GM18870 (cell line): ENCODE data around the gene APOD.
"Not testable (repeated sequence)": the region's sequence is repeated elsewhere in the genome, so short reads cannot be mapped to it uniquely, and the experiment has no call there.

ENCODE experiments used
- ATAC-seq: cut with Tn5 transposase; IDR thresholded peaks from one replicate; pipeline ENCODE4 v1.9.1; 2021; ENCODE audit warnings: moderate library complexity; ENCODE audit not compliant: unreplicated experiment

APOD gene

DNA sequence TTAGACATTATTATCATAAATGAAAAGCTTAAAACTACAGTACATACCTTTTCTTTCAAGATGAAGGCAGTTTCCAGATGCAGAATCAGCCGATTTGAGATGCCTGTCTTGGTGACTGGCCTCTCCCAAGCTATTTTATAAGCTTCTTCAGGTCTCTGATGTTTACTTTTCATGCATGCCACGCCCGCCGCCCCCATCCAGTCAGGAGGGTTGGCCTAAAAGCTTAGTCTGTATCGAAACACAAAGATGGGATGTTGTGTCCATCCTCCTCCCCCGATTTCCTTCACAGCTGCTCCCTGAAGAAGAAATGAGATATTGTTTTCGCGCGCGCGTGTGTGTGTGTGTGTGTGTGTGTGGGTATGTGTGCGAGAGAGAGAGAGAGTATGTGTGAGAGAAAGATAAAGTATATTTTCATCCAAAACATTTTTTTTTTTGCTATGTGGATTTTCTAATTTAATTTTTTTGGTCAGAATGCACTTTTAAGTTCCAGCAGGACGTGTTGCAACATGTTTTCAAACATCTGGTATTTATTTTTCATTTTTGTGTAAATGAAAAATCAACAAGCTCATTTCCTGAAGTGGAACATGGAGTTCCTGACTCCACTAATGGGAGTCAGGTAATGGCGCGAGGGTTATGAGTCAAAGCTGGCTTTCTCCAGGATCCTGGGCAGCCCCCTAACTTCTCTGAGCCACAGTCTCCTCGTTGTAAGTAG is at the start of gene APOD:
APOD (minus strand) TSS at position 110 of the 712 bp plus-strand sequence. CDS start 4,479 bp downstream, outside the sequence.
- ATAC-seq: no peak

DNA sequence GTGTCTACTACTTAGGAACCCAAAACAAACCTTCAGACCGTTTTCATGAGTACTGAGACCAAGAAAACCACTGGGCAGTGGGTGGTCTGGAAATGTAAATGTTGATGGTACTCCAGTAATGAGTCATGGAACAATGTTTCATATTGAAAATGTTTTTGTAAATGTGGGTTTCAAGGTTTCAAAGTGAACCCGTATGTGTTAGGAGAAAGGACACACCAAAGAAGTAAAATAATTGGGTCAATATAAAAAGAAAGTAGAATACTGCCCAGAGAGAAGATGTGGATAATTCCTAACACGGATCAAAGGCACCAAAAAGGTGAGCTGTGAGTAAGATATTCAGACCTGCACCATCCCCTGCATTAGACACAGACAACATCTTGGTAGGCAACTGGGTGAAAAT is 49.6 kb upstream of the APOD start:
- not testable (repeated sequence) for ATAC-seq

- not testable (repeated sequence) for ATAC-seq
Measured at GRCh38 chr3:195632501-195633185, 48.9 kb upstream of the APOD start.

DNA sequence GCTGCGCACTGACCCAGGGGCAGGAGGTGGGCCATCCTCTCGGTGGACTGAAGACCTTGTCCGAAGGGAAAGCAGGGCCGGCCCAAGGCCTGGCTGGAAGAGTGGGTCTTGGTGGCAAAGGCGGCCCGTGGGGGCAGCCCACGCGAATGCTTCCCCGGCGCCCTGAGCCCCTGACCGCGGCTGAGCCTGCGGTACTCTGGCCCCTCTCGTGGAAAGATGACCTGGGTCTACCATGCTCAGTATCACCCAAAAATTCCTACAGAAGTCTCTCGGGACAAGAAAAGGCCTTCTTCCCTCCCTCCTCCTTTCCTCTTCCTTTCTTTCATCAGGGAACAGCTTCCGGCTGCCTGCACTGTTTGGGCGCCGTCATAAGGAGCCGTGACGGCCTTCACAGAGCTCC is 48.3 kb upstream of the APOD start:
- ATAC-seq: not testable (repeated sequence)

DNA sequence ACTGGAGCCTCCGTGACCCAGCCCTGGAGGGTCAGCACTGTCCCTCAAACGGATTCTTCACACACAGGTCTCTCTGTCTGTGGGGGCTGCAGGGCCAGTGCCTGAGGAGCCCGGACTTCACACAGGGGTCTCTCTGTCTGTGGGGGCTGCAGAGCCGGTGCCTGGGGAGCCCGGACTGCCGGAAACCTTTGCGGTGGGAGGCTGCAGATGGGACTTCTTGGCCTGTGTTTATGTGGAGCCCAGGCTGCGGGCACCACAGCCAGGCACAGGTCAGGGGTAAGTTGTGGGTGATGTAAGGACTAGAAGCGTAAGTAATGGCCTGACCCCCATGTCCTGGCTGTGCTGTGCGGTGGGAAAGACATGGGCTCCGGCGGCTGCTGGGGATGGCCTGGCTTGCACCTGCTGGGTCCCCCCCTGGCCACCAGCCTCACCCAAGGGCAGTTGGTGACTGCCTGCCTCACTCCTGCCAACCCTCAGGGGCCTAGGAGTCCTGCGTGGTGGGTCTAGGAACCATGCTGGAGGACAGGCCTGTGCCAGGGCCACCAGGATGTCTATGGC is 47.3 kb upstream of the APOD start:
- ATAC-seq: not testable (repeated sequence)

DNA sequence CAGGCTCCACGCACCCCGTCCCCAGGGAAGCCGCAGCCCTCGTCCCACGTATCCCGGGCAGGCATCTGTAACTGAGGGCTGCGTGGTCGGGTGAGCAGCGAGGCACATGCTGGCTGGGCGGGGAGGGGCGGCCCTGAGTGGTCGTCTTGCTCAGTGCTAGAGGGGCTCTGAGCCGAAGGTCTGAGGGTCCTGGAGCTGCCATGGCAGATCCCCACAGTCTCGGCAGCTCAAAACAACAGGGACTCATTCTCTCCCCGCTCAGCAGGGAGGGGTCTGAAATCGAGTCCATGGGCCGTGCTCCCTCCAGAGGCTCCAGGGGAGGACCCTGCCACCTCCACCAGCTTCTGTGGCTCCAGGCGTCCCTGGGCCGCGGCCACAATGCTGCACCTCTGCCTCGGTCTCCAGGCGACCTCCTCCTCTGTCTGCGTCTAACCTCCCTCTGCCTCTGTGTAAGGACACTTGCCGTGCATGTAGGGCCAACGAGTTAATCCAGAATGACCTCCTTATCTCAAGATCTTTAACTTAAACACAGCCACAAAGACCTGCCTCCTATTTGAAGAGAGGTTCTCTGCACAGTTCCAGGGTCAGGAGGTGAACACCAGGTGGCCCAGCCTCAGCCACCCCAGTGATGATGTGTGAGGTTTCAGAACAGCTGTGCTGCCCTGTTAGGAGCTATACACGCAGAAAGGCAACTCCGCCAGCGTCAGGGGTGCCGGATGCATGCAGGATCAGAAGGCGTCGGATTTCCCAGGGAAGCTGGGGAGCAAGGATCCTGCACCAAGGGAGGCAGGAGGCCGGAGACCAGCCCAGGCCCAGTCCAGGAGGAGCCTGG is 46.6 kb upstream of the APOD start:
- ATAC-seq: not testable (repeated sequence)

- not testable (repeated sequence) for ATAC-seq
Measured at GRCh38 chr3:195629682-195630081, 45.9 kb upstream of the APOD start.

GRCh38 chr3:195628386-195628920 is 44.7 kb upstream of the APOD start:
- ATAC-seq: not testable (repeated sequence)

- ATAC-seq: not testable (repeated sequence)
Measured at GRCh38 chr3:195627515-195628385, 44.0 kb upstream of the APOD start.

- peak; percentile 50 for ATAC-seq
Measured at GRCh38 chr3:195624603-195625560, 41.1 kb upstream of the APOD start.

DNA sequence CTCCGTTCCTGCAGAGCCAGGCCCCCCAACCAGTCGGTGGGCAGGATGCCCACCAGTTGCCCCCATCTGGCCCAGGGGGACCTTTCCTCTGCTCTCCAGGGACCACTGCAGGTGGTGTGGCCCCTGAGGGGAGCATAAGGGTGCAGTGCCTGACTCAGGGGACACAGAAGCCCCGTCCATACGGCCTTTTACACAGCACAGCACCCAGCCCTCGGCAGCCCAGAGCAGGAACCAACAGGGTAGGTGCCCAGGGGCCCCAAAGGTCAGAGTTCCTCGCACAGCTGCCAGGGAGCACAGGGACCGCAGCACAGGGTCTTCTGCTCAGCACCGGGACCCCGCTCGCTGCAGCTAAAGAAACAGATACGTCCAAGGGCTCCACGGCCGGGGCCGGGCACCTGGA is 40.4 kb upstream of the APOD start:
- ATAC-seq: not testable (repeated sequence)

GRCh38 chr3:195623217-195623965 is 39.7 kb upstream of the APOD start:
- not testable (repeated sequence) for ATAC-seq

DNA sequence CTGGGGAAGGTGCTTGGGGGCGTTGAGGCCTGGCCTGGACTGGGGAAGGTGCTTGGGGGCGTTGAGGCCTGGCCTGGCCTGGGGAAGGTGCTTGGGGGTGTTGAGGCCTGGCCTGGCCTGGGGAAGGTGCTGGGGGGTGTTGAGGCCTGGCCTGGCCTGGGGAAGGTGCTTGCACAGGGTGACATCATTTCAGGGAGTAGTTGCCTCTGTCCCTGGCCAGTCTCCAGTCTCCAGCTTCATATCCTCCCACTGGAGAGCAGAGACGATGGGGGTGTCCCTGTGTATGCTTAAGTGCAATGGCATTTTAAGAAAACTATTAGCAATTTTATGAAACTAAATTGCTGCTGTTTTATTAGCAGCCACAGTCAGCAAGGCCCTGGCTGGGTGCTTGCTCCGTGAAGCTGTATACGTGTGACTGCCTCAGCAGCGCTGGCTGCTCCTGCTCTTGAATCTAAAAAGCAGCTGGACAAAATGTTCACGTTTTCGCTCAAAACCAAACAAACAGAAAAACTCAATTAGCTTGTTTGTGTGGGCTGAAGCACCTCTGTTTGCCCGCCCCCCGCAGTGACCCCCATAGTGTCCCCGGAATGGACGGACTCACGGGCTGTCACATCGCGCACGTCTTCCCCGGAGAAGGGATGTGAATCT is 38.9 kb upstream of the APOD start:
- ATAC-seq: not testable (repeated sequence)

DNA sequence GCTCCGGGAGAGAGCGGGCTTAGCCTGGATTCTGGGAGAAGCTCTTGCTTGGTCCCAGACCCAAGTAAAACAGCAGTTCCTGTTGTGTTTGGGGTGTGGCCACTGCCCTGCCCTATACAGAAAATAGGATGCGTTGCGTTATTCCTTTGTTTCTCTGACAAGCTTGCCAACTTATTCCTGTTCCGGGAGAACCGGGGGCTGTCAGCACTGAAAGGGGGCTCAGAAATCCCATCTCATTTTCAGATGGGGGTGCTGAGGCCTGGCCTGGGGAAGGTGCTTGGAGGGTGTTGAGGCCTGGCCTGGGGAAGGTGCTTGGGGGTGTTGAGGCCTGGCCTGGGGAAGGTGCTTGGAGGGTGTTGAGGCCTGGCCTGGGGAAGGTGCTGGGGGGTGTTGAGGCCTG is 38.3 kb upstream of the APOD start:
- not testable (repeated sequence) for ATAC-seq

DNA sequence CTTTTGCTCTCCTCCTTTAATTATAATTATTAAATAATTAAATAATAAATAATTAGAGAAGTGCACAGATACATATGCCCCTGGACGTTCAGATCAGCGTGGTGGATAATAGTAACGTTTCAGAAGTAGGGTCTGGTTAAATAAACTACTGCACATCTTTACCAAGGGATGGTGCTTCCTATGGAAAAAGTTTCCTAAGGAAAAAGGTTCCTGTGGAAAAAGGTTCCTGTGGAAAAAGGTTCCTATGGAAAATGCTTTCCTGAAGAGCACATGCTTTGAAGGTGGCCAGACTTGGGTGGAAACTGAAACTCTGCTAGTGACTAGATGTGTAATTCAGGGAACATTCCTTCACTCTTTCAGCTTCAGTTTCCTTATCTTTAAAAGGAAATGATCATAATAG is 37.4 kb upstream of the APOD start:
- ATAC-seq: not testable (repeated sequence)

- ATAC-seq: not testable (repeated sequence)
Measured at GRCh38 chr3:195620476-195620875, 36.7 kb upstream of the APOD start.

GRCh38 chr3:195619591-195620369 is 36.0 kb upstream of the APOD start:
- not testable (repeated sequence) for ATAC-seq
